Endodermal cell (in vitro differentiated cells): Measurements from ENCODE around the gene FOXP3. TPM values are rescaled to one million over a fixed set of nuclear protein-coding genes. Genes with fewer than 3 reads are reported as not detected.

Source experiments
- DNase-seq: peaks from one replicate; pipeline ENCODE4 v3.0.0-alpha.2; 2017
- H3K27ac ChIP-seq: 2 replicates; pipeline ENCODE4 v1.5.1; 2013; ENCODE audit warnings: mild to moderate bottlenecking, low read depth, low read length, moderate library complexity
- H3K27me3 ChIP-seq: 2 replicates; pipeline ENCODE4 v1.6.1; 2013; ENCODE audit warnings: mild to moderate bottlenecking, low read length, moderate library complexity; ENCODE audit not compliant: insufficient read depth, control insufficient read depth, poor library complexity, severe bottlenecking
- H3K36me3 ChIP-seq: 2 replicates; pipeline ENCODE4 v1.7.0; 2013; ENCODE audit warnings: mild to moderate bottlenecking, low read length, moderate library complexity; ENCODE audit not compliant: control insufficient read depth, insufficient read depth
- H3K4me1 ChIP-seq: one replicate; pipeline ENCODE4 v1.7.0; 2013; ENCODE audit warnings: low read length; ENCODE audit not compliant: control insufficient read depth, insufficient read depth
- H3K4me3 ChIP-seq: 2 replicates; pipeline ENCODE4 v1.5.1; 2013; ENCODE audit warnings: mild to moderate bottlenecking, low read length, moderate library complexity
- H3K9ac ChIP-seq: 2 replicates; pipeline ENCODE4 v1.6.1; 2013; ENCODE audit warnings: mild to moderate bottlenecking, low read length, moderate library complexity; ENCODE audit not compliant: poor library complexity, severe bottlenecking; ENCODE audit errors: extremely low read depth
- H3K9me3 ChIP-seq: 2 replicates; pipeline ENCODE4 v1.6.1; 2013; ENCODE audit warnings: mild to moderate bottlenecking, low read length, moderate library complexity; ENCODE audit not compliant: control insufficient read depth
- H3K27ac Mint-ChIP-seq: 2 replicates; pipeline ENCODE4 v1.8.0; 2020; ENCODE audit warnings: mixed read lengths
- H3K27me3 Mint-ChIP-seq: 2 replicates; pipeline ENCODE4 v1.8.0; 2021; ENCODE audit warnings: mild to moderate bottlenecking, mixed read lengths; ENCODE audit not compliant: insufficient read depth
- H3K36me3 Mint-ChIP-seq: 2 replicates; pipeline ENCODE4 v1.8.0; 2020; ENCODE audit warnings: low read depth, mixed read lengths
- H3K4me1 Mint-ChIP-seq: 2 replicates; pipeline ENCODE4 v1.8.0; 2020; ENCODE audit warnings: mixed read lengths
- H3K4me3 Mint-ChIP-seq: 2 replicates; pipeline ENCODE4 v1.8.0; 2020; ENCODE audit warnings: mild to moderate bottlenecking, moderate library complexity, mixed read lengths
- H3K9me3 Mint-ChIP-seq: 2 replicates; pipeline ENCODE4 v1.8.0; 2020; ENCODE audit warnings: mild to moderate bottlenecking, mixed read lengths
- WGBS, 2 experiments: methylation state at CpG; one replicate each; pipeline versions ENCODE4 v1.1.5 to v1.1.7; 2013; ENCODE audit warnings: missing lambda C conversion rate in 2 of 2, mixed read lengths in 1 of 2; ENCODE audit not compliant: insufficient coverage in 1 of 2, insufficient read length in 1 of 2; 5-methylcytosine and 5-hydroxymethylcytosine counted together
- total RNA-seq, 2 donors: library from RNA; stranded (reverse); fragmentation: NEBNext Ultra II Directional in 1 of 2; extraction: Animal tissue kit (Norgen Biotek cat#: 25700) in 1 of 2; gene quantifications; 2 replicates in 1 of 2; 3 replicates in 1 of 2; pipeline ENCODE4 v1.2.1, GENCODE V29; 2021
- TF ChIP-seq, protein P1 (sequence below): fragments of 200-600 bp; sonication (generic); conservative IDR thresholded peaks from 2 replicates; pipeline ENCODE4 v1.5.0; 2021; ENCODE audit warnings: antibody characterized with exemption, mild to moderate bottlenecking

The FOXP3 gene
- total RNA-seq, 2 donors from 2014 or later = 0.53 to 0.77 TPM

DNA sequence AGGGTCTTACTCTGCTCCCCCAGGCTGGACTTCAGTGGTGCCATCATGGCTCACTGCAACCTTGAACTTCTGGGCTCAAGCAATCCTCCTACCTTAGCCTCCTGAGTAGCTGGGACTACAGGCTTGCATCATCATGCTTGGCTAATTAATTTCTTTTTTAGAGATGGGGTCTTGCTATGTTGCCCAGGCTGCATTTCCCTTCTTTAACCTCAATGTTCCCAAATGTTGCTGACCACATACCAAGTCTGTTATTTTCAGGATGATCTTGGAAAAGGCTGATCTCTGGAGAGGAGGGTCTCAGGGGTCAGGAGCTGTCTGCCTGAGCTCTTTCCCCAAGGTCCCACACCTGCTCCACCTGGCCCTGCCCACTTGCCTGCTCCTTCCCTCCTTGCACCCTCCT lies 44.4 kb downstream of the FOXP3 start:
- Histone ChIP-seq H3K9ac (no peak overlapping the region), H3K27ac (no peak overlapping the region), H3K27me3 (no peaks in the 10 kb centered on the region), H3K4me3 (no peak overlapping the region), H3K36me3 (no peaks in the 10 kb centered on the region), H3K9me3 (no peaks in the 10 kb centered on the region), H3K4me1 (no peaks in the 10 kb centered on the region)
- H3K36me3 Mint-ChIP-seq = no peaks in the 10 kb centered on the region
- no peak overlapping the region for H3K4me3 Mint-ChIP-seq
- H3K9me3 Mint-ChIP-seq = peaks cover 80% of the 10 kb centered on the region
- no peak for DNase-seq
- no peak overlapping the region for H3K27ac Mint-ChIP-seq
- TF ChIP-seq, protein P1, sequence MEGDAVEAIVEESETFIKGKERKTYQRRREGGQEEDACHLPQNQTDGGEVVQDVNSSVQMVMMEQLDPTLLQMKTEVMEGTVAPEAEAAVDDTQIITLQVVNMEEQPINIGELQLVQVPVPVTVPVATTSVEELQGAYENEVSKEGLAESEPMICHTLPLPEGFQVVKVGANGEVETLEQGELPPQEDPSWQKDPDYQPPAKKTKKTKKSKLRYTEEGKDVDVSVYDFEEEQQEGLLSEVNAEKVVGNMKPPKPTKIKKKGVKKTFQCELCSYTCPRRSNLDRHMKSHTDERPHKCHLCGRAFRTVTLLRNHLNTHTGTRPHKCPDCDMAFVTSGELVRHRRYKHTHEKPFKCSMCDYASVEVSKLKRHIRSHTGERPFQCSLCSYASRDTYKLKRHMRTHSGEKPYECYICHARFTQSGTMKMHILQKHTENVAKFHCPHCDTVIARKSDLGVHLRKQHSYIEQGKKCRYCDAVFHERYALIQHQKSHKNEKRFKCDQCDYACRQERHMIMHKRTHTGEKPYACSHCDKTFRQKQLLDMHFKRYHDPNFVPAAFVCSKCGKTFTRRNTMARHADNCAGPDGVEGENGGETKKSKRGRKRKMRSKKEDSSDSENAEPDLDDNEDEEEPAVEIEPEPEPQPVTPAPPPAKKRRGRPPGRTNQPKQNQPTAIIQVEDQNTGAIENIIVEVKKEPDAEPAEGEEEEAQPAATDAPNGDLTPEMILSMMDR = no peak
- peaks cover 26% of the 10 kb centered on the region for H3K27me3 Mint-ChIP-seq
- no peaks in the 10 kb centered on the region for H3K4me1 Mint-ChIP-seq

DNA sequence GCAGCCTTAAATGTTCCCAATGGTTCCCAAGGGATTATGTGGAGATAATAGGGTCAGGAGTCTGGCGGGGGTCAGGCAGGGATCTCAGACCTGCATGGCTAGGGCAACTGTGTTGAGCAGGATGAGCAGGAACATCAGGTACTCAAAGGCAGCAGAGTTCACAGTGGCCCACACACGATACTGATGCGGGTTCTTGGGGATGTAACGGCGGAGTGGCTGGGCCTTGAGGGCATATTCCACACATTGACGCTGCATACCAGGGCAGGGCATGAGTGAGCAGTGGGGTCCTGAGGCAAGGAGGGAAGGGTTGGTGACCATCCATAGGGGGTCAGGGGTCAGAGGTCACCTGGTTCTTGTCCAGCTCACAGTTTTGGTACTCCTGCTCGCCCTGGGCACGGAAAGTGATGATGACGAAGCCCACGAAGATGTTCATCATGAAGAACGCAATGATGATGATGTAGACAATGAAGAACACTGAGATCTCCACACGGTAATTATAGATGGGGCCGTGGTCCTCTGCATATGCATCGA lies 49.4 kb downstream of the FOXP3 start:
- WGBS, 2 experiments = 93 to 94% methylated on average over 5 to 13 of the region's 14 CpGs
- H3K27me3 Mint-ChIP-seq = peaks cover 10% of the 10 kb centered on the region
- H3K27ac Mint-ChIP-seq = no peak overlapping the region

DNA sequence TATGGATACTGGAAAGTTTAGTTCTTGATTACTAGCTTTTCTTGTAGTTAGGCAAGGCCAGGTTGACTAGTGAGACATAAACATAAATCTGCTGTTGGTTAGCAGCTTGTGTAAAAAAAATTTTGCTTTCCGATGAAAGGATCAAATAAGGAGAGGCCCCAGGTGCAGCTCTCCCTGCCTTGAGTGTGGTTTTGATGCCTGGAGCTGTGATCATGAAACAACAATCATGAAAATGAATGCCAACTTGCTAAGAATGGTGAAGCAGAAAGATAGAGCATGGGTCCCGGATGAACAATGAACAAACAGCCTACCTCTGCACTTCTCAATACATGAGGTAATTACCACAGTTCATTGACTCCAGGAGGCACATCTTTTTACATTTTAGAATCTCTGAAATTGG lies 50.1 kb downstream of the FOXP3 start:
- DNase-seq = no peak
- Histone ChIP-seq H3K4me1 (no peaks in the 10 kb centered on the region), H3K4me3 (no peak overlapping the region), H3K27me3 (no peaks in the 10 kb centered on the region), H3K36me3 (no peaks in the 10 kb centered on the region), H3K27ac (no peak overlapping the region), H3K9me3 (no peaks in the 10 kb centered on the region), H3K9ac (no peak overlapping the region)
- H3K36me3 Mint-ChIP-seq = no peaks in the 10 kb centered on the region
- H3K4me1 Mint-ChIP-seq = no peaks in the 10 kb centered on the region
- 86 to 95% methylated on average over 1 to 2 of the region's 2 CpGs for WGBS, 2 experiments
- H3K4me3 Mint-ChIP-seq = no peak overlapping the region
- TF ChIP-seq, protein P1 = no peak
- H3K27me3 Mint-ChIP-seq = peaks cover 8% of the 10 kb centered on the region
- H3K27ac Mint-ChIP-seq = no peak overlapping the region
- peaks cover 89% of the 10 kb centered on the region for H3K9me3 Mint-ChIP-seq

More for the DNA sequence above, 49.4 kb downstream of the FOXP3 start:
- H3K27me3 ChIP-seq = no peaks in the 10 kb centered on the region
- Mint-ChIP-seq H3K4me1 (no peaks in the 10 kb centered on the region), H3K4me3 (no peak overlapping the region), H3K9me3 (peaks cover 90% of the 10 kb centered on the region), H3K36me3 (no peaks in the 10 kb centered on the region)
- no peak overlapping the region for H3K4me3 ChIP-seq
- no peak for DNase-seq
- H3K9me3 ChIP-seq = no peaks in the 10 kb centered on the region
- no peaks in the 10 kb centered on the region for H3K36me3 ChIP-seq
- H3K4me1 ChIP-seq = no peaks in the 10 kb centered on the region
- no peak overlapping the region for H3K9ac ChIP-seq
- H3K27ac ChIP-seq = no peak overlapping the region
- TF ChIP-seq, protein P1 = no peak
